Activated CD8-positive, alpha-beta memory T cell treated with anti-CD3 and anti-CD28 coated beads, Interleukin-2, amount 50 U/mL, for 24 hours (primary cell): ENCODE data around the gene PHLDB2.
"Not testable (repeated sequence)": the region's sequence is repeated elsewhere in the genome, so short reads cannot be mapped to it uniquely, and the experiment has no call there.

ENCODE experiments used
- DNase-seq: peaks from one replicate; pipeline ENCODE4 v3.0.0-alpha.2; 2020; ENCODE audit errors: extremely low read depth

The PHLDB2 gene

DNA sequence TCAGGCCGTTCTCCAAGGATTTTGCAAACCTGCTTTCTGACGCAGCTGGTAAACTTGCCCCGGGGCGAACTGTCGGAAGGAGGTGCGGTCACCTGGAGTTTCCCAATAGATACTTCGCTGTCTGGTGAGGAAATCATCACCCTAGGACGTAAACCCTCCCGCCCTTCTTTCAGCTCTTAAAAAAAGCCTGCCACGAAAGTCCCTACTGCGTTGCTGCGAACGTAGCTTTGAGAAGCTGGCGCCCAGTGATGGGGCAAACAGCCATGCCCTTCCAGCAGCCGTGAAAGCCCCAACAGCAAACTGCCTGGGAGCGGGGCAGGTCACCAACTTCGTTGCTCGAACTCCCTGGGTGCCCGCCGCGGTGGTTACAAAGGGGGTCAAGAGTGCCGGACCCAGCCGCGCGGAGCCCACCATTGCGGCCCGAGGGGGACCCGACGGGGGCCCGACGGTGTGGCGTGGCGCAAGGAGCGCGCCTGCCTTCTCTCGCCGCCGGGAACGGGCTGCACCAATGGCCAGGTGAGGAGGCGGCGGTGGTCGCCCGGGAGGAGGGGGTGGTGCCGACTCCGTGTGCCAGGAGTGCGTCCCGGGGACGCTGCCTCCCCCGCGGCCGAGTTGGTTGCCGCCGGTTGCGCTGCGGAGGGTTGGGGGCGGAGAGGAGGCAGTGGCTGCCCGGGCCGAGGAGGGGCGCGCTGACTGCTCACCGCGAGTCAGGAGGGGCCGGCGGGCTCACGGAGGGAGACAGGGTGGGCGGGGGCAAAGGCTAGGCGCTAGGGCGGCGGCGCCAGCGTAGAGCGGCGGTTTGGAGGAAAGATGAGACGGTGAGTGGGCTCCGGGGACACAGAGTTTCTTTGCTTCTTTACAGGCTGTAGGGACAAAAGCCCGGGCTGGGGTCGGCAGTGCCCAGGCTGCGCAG, at the start of gene PHLDB2:
Gene PHLDB2 (plus strand): TSS at position 205 of the 913 bp plus-strand sequence. CDS start 24,813 bp downstream, outside the sequence.
- no peak for DNase-seq

DNA sequence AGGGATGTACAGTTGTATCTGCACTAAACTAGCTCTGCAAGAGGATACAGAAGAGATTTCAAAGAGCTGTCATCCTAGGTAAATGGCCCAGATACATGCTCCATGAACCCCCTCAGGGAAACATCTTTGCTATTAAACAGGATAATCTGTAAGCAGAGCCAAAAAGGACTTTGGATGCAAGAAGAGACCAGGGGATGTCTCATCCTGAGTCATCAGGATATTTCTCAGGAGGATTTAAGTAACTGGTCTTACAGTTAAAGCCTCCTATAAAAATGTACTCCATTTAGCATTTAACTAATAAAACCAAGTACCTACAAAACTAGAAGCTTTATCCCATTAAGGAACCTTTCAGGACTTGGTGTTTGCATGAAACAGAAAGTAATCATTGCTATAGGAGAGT, 48.2 kb upstream of the PHLDB2 start:
- no peak for DNase-seq

DNA sequence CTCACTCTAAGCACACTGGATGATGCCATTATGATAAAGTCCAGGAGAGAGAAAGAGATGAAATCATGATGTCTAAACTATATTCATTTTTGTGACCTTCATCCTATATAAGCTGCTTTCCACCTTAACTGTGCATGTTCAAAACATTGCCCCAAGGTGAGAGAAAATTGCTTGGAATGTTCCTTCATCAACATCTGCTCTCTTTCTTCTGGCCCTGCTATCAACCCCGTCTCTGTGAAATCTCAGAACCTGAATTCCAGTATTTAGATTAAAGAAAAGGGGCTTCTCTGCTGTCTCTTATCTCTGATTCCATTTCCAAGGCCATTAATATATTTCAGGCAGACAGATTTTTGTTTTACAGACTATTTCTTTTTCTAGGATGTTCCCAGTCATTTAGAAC, 47.3 kb upstream of the PHLDB2 start:
- DNase-seq = no peak

GRCh38 chr3:111812701-111813100, 46.4 kb upstream of the PHLDB2 start:
- DNase-seq = no peak

GRCh38 chr3:111813441-111813840, 45.6 kb upstream of the PHLDB2 start:
- no peak for DNase-seq

DNA sequence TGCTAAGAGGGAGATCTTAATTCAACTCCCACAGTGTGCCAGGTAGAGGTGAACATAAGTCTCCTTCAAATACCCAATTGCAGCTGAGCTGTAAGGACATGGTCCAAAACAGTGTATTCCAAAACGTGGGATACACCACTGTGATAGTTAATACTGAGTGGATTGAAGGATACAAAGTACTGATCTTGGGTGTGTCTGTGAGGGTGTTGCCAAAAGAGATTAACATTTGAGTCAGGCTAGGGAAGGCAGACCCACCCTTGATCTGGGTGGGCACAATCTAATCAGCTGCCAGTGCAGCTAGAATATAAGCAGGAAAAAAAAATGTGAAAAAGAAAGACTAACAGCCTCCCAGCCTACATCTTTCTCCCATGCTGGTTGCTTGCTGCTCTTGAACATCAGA, 45.1 kb upstream of the PHLDB2 start:
- DNase-seq = no peak

GRCh38 chr3:111816771-111817170, 42.3 kb upstream of the PHLDB2 start:
- not testable (repeated sequence) for DNase-seq

DNA sequence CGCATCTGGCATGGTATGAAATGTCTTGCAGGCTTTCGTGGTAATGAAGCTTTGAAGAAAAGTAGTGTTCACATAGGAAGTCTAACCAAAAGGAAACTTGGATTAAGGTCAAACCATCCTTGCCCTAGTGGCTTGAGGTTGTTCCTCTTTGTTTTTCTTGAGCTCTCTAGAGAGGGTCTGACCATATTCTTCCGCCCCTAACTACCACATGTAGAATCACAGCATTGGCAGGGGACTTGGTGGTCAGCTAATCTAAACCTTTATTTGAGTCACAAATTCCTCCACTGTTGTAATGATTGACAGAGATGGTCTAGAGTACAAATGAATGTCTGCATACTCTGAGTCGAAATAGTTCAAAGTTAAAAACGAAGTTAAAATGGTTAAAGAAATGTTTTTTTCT, 39.1 kb upstream of the PHLDB2 start:
- DNase-seq = no peak

DNA sequence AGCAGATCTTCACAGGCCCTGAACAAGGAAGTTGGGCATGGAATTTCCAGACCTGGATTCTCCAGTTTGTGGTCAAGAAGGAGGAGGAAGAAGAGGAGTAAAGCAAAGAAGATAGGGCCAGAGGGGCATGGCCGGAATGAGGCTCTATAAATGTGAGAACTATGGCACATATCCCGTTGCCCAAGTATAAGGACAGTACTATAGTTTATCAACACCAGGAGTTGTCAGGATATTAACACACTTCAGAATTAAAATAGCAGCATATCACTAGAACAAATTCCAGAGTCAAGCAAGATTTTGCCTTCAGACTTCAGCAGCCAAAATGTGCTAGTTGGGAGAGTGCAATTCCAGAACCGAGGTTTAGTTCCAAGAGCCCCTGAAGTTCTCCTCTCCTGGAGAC, 38.4 kb upstream of the PHLDB2 start:
- DNase-seq = no peak

DNA sequence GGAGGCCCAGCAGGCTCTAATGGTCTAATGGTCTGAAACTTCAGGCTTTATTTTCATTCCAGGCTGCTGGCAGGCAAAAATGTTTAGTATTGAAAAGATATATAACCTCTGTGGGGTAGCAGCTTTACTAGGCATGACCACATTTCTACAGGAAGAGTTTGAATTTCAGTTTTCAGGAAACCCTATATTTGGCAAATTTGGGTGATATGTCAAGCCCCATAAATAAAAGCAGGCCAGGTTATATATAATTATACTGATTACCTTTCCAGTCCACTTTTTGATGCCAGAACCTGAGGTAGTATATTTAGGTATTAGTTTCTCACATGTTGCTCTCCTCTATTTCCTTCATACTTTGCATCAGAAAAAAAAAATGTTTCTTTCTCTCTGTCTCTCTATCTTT, 37.2 kb upstream of the PHLDB2 start:
- no peak for DNase-seq

DNA sequence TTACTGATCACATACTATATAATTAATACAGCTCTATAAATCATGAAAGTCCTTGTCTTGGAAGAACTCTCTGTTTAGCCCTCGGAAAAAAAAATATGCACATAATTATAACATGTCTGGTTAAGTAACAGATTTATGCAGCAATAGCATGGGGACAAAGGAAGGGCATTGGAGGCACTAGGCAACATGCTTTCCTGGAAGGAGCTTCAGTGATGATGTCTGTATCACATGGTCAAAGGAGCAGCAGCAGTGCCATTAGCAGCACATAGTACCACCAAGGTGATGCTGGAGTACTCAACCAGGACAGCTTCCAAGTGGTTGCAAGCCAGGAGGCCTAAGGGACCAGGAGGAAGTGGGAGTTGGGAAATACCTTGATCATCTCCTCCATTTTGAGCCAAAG, 36.3 kb upstream of the PHLDB2 start:
- no peak for DNase-seq

DNA sequence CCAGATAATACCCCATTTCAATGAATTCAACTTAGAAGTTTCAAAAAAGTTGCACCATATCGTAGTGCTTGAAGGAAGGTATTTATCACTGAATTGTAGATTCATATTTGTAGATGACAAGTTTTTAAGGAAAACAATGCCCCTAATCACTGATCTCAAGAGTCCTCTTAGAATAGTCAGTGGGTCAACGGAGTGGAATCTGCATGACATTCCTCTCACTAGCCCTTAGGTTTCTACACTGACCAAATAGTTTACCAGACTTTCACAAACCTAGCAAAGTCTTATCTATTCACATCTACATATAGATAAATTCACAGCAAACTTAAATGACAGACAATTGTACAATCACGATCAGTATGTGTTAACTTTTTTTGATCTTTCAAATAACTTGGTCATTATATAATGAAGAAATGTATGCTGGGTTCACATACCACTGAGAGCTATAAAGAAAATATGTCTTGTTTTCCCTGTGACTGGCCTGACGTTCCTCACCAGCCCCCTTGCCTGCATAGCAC, 35.7 kb upstream of the PHLDB2 start:
- DNase-seq = no peak

- DNase-seq = no peak
Observed at GRCh38 chr3:111824351-111824750, 34.7 kb upstream of the PHLDB2 start.

DNA sequence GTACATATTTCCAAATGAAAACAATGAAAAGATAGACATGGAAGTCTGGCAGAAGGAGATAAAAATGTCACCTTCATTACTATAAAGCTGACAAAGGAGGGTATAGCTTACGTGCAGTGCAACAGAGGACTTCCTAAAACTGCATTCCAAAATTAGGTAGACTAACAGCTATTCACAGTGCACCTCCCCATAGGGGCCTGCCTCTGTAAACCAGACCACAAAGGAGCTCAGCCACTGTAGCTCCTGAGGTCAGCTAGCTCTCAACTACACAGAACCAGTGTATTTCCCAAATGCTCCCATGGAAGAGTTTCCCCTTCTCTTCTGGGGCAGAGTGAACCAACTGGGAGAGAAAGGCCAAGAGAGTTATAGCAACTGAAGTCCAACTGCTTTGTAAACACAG, 31.2 kb upstream of the PHLDB2 start:
- DNase-seq = no peak

DNA sequence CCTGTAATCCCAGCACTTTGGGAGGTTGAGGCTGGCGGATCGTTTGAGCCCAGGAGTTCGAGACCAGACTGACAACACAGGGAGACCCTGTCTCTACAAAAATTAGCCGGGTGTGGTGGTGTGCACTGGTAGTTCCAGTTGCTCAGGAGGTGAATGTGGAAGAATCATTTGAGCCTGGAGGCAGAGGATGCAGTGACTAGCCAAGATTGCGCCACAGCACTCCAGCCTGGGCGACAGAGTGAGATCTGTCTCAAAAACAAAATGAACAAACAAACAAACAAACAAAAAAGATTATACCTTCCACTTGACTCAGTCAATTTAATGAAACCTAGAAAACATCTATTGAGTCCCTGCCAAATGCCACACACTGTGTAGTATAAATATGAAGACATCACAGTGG, 30.5 kb upstream of the PHLDB2 start:
- DNase-seq = no peak

GRCh38 chr3:111829023-111829422, 30.0 kb upstream of the PHLDB2 start:
- no peak for DNase-seq

DNA sequence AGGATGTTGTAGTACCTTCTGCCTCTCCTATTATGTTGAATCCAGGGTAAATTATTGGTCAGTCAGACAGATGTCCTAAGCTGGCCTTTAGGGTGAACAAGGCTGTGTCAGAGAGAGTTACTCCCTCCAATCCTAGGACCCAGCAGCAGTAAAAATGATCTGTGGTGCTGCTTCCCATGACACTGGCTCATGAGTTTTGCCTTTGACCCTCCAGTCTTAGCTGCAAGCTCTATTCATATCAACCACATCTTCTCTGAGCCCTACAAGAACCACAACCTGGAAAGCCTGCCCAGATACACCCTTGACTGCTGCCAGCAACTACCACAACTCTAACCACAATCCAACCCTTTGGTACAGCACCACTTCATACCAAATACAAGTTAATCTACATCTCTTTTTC, 27.2 kb upstream of the PHLDB2 start:
- no peak for DNase-seq

DNA sequence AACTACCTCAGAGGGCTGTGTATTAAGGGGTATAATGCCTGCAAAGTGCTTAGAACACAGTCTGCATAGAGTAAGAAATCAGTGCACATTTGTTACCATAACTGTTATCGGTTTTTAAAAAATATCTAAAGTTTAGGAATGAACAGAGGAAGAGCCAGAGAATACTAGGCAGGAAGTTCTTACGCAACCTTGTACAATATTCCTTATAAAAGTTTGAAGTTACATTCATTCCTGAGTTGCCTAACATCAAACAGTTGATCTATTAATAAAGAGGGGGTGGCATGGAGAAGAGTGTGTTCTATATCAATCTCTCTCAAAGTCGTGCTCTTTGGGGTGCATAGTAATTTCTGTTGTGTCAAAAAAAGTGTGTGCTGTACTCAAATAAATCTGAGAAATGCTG, 22.0 kb upstream of the PHLDB2 start:
- DNase-seq = no peak

- DNase-seq = no peak
Observed at GRCh38 chr3:111838133-111838532, 20.9 kb upstream of the PHLDB2 start.

DNA sequence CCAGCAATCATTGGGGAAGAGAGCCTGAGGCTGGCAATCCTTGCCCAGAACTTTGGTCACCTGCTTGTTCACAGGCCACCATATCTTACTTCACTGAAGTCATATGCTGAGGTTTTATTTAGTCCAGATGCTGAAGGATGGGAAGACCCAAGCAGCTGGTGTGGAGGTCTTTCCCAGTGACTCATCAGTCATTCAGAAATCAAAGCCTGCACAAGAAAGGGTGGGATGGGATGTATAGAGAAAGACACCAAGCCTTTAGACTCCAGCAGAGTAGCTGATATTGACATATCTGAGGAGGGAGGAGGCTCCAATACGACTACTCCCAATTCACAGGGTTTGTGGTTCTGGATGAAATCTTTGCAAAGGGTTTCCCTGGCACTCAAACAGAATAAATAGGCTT, 13.0 kb upstream of the PHLDB2 start:
- DNase-seq = no peak

DNA sequence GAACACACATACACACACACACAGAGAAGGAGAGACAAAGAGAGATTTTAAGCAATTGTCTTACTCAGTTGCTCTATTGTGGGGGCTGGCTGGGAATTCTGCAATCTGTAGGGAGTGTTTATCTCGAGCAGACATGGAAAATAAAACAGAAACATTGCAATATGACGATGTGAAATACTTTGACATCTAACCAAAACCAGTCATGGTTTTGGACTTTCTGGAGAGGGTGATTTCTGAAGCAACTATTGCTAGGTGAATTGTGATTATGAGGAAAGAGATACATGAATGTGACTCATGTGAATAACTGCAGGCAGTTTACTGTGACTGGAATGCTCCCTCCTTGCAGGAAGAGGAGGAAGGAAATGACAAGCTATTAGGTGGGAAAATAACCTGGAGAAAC, 12.3 kb upstream of the PHLDB2 start:
- DNase-seq = no peak

GRCh38 chr3:111848283-111848682, 10.8 kb upstream of the PHLDB2 start:
- DNase-seq = no peak

GRCh38 chr3:111848778-111849177, 10.3 kb upstream of the PHLDB2 start:
- DNase-seq = no peak

DNA sequence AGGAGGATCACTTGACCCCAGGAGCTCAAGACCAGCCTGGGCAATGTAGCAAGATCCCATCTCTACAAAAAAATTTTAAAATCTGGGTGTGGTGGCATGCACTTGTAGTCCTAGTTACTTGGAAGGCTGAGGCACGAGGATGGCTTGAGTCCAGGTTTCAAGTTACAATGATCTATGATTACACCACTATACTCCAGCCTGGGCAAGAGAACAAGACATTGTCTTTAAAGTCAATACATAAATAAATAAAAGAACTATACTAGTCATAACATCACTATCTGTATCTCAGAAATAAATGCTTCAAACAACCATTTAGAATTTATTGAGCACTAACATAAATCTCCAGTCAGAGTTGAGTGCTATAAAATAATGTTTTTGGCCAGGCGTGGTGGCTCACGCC, 8.5 kb upstream of the PHLDB2 start:
- DNase-seq = no peak
